Measurements from ENCODE around the gene AFAP1L1.

The AFAP1L1 gene

GRCh38 chr5:149323210-149323609, 51.6 kb downstream of the AFAP1L1 start:
- no peak for TF ChIP-seq CTCF (IDR thresholded peaks at IDR 0.05; ENCODE audit: borderline replicate concordance, control extremely low read depth, extremely low read depth, insufficient read depth, missing control alignments)
- no peak for DNase-seq (ENCODE audit: low spot score)
- in situ Hi-C loops (cut with MboI; ENCODE audit: low sequenced_read_pairs, unreplicated experiment) = no loop called here

- in situ Hi-C loops (cut with MboI; ENCODE audit: low sequenced_read_pairs, unreplicated experiment) = no loop called here
- no peak for TF ChIP-seq CTCF (IDR thresholded peaks at IDR 0.05; ENCODE audit: borderline replicate concordance, control extremely low read depth, extremely low read depth, insufficient read depth, missing control alignments)
- DNase-seq (ENCODE audit: low spot score) = no peak
Measured at GRCh38 chr5:149323621-149324205, 52.1 kb downstream of the AFAP1L1 start.

GRCh38 chr5:149324641-149325040, 53.0 kb downstream of the AFAP1L1 start:
- no peak for TF ChIP-seq CTCF (IDR thresholded peaks at IDR 0.05; ENCODE audit: borderline replicate concordance, control extremely low read depth, extremely low read depth, insufficient read depth, missing control alignments)
- in situ Hi-C loops (cut with MboI; ENCODE audit: low sequenced_read_pairs, unreplicated experiment) = no loop called here
- no peak for DNase-seq (ENCODE audit: low spot score)

- no peak for TF ChIP-seq CTCF (IDR thresholded peaks at IDR 0.05; ENCODE audit: borderline replicate concordance, control extremely low read depth, extremely low read depth, insufficient read depth, missing control alignments)
- no peak for DNase-seq (ENCODE audit: low spot score)
- in situ Hi-C loops (cut with MboI; ENCODE audit: low sequenced_read_pairs, unreplicated experiment) = no loop called here
Measured at GRCh38 chr5:149325166-149325735, 53.6 kb downstream of the AFAP1L1 start.

GRCh38 chr5:149325894-149326293, 54.2 kb downstream of the AFAP1L1 start:
- in situ Hi-C loops (cut with MboI; ENCODE audit: low sequenced_read_pairs, unreplicated experiment) = no loop called here
- TF ChIP-seq CTCF (IDR thresholded peaks at IDR 0.05; ENCODE audit: borderline replicate concordance, control extremely low read depth, extremely low read depth, insufficient read depth, missing control alignments) = no peak
- no peak for DNase-seq (ENCODE audit: low spot score)

- in situ Hi-C loops (cut with MboI; ENCODE audit: low sequenced_read_pairs, unreplicated experiment) = no loop called here
- no peak for TF ChIP-seq CTCF (IDR thresholded peaks at IDR 0.05; ENCODE audit: borderline replicate concordance, control extremely low read depth, extremely low read depth, insufficient read depth, missing control alignments)
- DNase-seq (ENCODE audit: low spot score) = no peak
Measured at GRCh38 chr5:149326611-149327010, 55.0 kb downstream of the AFAP1L1 start.

Data from GM13976 (cell line).